WERI-Rb-1 (cell line): ENCODE measurements around the gene ADGRG3.

Experiments used
- DNase-seq: peaks from one replicate; pipeline ENCODE4 v3.0.0-alpha.2; 2020
- H3K27ac ChIP-seq: fragments of 250-450 bp; sonication (Bioruptor Pico); 2 replicates; pipeline ENCODE4 v1.5.1; 2020; ENCODE audit warnings: mild to moderate bottlenecking, moderate library complexity
- H3K27me3 ChIP-seq: fragments of 250-450 bp; sonication (Bioruptor Pico); 2 replicates; pipeline ENCODE4 v1.5.1; 2021; ENCODE audit warnings: mild to moderate bottlenecking, low read depth, moderate library complexity; ENCODE audit not compliant: insufficient read depth, severe bottlenecking
- H3K36me3 ChIP-seq: fragments of 250-450 bp; sonication (Bioruptor Pico); 2 replicates; pipeline ENCODE4 v1.5.1; 2020; ENCODE audit warnings: mild to moderate bottlenecking, moderate library complexity
- H3K4me3 ChIP-seq: 2 replicates; pipeline ENCODE4 v1.5.1; 2011; ENCODE audit warnings: low read depth, mild to moderate bottlenecking, control low read depth, low read length
- H3K9me3 ChIP-seq: fragments of 250-450 bp; sonication (Bioruptor Pico); 2 replicates; pipeline ENCODE4 v1.5.1; 2021; ENCODE audit warnings: mild to moderate bottlenecking, moderate library complexity; ENCODE audit not compliant: severe bottlenecking
- TF ChIP-seq, protein P1 (sequence below): IDR thresholded peaks from 2 replicates; pipeline ENCODE4 v1.5.1; 2011; ENCODE audit warnings: low read depth, mild to moderate bottlenecking, control low read depth, inconsistent platforms, low read length

ADGRG3 gene

DNA sequence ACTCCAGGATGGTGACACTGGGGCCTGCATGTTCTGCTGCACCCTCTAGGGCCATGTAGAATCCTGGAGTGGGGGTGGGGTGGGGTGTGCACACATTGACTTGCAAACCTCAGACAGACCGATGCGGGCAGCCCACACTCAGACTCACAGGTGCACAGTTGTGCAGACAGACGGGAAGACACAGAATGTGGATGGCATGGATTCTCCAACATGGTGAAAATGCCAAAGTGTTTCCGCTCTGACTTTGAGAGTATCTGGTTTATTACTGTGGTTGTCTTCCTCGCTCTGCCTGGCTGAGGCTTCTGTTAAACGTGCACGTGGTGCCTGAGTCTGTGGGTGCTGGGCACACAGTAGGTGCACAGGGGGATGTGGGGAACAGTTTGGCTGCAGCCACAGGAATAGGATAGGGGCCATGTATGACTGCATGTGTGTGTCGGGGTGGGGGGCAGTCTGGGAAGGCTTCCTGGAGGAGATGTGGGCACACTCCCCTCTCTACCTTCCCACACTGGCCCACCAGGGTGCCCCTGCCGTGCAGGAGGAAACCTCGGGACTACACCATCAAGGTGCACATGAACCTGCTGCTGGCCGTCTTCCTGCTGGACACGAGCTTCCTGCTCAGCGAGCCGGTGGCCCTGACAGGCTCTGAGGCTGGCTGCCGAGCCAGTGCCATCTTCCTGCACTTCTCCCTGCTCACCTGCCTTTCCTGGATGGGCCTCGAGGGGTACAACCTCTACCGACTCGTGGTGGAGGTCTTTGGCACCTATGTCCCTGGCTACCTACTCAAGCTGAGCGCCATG, 9.0 kb upstream of the ADGRG3 start:
- TF ChIP-seq, protein P1, sequence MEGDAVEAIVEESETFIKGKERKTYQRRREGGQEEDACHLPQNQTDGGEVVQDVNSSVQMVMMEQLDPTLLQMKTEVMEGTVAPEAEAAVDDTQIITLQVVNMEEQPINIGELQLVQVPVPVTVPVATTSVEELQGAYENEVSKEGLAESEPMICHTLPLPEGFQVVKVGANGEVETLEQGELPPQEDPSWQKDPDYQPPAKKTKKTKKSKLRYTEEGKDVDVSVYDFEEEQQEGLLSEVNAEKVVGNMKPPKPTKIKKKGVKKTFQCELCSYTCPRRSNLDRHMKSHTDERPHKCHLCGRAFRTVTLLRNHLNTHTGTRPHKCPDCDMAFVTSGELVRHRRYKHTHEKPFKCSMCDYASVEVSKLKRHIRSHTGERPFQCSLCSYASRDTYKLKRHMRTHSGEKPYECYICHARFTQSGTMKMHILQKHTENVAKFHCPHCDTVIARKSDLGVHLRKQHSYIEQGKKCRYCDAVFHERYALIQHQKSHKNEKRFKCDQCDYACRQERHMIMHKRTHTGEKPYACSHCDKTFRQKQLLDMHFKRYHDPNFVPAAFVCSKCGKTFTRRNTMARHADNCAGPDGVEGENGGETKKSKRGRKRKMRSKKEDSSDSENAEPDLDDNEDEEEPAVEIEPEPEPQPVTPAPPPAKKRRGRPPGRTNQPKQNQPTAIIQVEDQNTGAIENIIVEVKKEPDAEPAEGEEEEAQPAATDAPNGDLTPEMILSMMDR = no peak

DNA sequence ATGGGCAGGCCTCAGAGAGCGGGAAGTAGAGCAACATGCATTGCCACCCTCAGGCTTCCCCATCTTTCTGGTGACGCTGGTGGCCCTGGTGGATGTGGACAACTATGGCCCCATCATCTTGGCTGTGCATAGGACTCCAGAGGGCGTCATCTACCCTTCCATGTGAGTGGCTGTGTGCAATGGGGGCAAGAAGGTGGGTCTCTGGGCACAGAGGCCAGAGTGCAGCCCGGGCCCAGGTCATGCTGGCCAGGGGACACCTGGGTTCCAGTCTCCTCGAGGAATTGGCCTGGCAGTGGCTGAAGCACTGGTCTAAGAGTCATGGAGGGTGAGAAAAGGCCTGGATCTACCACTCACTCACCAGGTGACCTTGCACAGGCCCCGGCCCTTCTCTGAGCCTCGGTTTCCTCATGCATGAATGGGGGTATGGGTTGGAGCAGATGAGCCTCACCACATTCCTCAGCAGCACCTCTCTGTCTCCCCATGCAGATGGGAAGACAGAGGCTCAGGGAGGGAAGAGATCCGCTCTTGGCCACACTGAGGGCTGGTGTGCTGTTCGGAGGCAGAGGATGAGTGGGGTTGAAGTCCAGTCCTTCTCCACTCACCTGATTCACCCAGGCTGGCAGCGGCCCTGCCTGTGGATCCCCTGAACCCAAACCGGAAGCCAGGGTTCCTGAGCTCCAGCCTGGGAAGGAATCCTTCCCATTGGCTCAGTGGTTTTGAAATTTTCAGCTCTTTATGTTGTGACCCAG, 7.2 kb upstream of the ADGRG3 start:
- Histone ChIP-seq H3K9me3 (no peaks in the 10 kb centered on the region), H3K36me3 (no peaks in the 10 kb centered on the region), H3K27me3 (no peaks in the 10 kb centered on the region), H3K27ac (no peak overlapping the region), H3K4me3 (no peak overlapping the region)
- DNase-seq = no peak
- TF ChIP-seq, protein P1 = peak; percentile 35

More for the DNA sequence above, 9.0 kb upstream of the ADGRG3 start:
- H3K27ac ChIP-seq = no peak overlapping the region
- no peak overlapping the region for H3K4me3 ChIP-seq
- no peaks in the 10 kb centered on the region for H3K36me3 ChIP-seq
- H3K9me3 ChIP-seq = no peaks in the 10 kb centered on the region
- no peak for DNase-seq
- no peaks in the 10 kb centered on the region for H3K27me3 ChIP-seq

DNA sequence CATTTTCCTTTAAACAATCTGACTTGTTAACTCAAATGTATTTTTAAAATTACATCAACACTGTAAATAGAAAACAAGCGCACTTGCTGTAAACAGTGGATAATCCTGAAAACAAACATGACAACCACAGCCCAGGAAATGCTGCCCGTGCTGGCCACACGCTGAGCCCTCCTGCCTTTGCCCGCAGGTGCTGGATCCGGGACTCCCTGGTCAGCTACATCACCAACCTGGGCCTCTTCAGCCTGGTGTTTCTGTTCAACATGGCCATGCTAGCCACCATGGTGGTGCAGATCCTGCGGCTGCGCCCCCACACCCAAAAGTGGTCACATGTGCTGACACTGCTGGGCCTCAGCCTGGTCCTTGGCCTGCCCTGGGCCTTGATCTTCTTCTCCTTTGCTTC, 6.6 kb upstream of the ADGRG3 start:
- Histone ChIP-seq H3K4me3 (no peak overlapping the region), H3K36me3 (no peaks in the 10 kb centered on the region), H3K27me3 (no peaks in the 10 kb centered on the region), H3K9me3 (no peaks in the 10 kb centered on the region), H3K27ac (no peak overlapping the region)
- TF ChIP-seq, protein P1 = no peak
- no peak for DNase-seq

DNA sequence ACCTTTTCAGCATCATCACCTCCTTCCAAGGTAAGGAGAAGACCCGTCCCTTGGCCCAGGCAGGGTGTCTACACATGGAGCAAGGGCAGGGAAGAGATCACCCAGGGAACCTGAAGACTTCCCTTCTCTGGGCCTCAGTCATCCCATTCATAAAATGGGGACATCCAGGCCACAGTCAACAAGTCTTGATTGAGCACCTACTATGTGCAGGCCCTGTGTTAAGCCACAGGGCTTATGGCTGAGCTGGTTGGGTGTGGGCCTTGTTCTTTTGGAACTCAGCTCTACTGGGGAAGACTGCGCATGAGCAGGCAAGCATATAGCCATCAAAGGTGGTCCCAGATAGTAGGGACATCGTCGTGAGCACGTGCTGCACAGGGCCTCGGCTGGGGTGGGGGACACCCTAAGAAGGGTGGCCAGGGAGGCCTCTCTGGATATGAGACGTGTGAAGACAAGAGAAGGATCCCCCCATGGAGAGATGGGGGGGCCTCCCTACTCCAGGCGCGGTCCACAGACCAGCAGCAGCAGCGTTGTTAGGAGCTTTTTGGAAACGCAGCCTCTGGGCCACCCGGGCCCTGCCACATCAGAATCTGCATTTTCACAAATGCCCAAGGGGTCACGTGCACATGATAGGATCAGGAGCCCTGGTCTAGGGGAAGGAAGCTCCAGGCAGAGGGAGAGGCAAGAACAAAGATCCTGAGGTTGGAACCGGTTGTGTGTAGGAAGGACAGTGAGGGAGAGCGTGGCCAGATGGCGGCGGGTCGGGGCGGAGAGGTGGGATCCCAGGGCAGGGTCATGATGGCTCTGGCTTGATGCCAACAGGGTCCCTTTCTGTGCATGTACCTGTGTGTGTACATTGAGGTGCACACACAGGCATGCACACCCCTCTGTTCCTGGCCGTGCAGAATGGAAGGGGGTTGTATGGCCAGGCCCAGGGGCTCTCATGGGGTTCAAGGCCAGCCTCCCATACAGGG, 5.9 kb upstream of the ADGRG3 start:
- no peak for DNase-seq
- TF ChIP-seq, protein P1 = no peak
- no peak overlapping the region for H3K4me3 ChIP-seq
- H3K27me3 ChIP-seq = no peaks in the 10 kb centered on the region
- no peaks in the 10 kb centered on the region for H3K36me3 ChIP-seq
- no peaks in the 10 kb centered on the region for H3K9me3 ChIP-seq
- no peak overlapping the region for H3K27ac ChIP-seq

DNA sequence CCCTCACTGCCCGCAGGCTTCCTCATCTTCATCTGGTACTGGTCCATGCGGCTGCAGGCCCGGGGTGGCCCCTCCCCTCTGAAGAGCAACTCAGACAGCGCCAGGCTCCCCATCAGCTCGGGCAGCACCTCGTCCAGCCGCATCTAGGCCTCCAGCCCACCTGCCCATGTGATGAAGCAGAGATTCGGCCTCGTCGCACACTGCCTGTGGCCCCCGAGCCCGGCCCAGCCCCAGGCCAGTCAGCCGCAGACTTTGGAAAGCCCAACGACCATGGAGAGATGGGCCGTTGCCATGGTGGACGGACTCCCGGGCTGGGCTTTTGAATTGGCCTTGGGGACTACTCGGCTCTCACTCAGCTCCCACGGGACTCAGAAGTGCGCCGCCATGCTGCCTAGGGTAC, 4.7 kb upstream of the ADGRG3 start:
- TF ChIP-seq, protein P1 = no peak
- no peak for DNase-seq
- Histone ChIP-seq H3K36me3 (no peaks in the 10 kb centered on the region), H3K27me3 (no peaks in the 10 kb centered on the region), H3K27ac (no peak overlapping the region), H3K4me3 (no peak overlapping the region), H3K9me3 (no peaks in the 10 kb centered on the region)
